ENCODE data around the gene CLIC3.
A peak's percentile ranks its signal among the peaks of the same experiment; 100 is the strongest.

The CLIC3 gene

GRCh38 chr9:136996361-136997292, at the start of gene CLIC3:
Gene CLIC3 (minus strand): TSS chr9:136996568. CDS start chr9:136996543, 25 bp downstream.
- H3K4me3 ChIP-seq (replicated peaks in 1 of 2; ENCODE audit: low read depth in 2 of 2, low read length in 2 of 2): no peak within 1 kb of the TSS
- DNase-seq (ENCODE audit: low read depth in 2 of 2): no peak
- no peak for TF ChIP-seq CTCF (IDR thresholded peaks at IDR 0.05; ENCODE audit: low read depth, low read length)

- DNase-seq (ENCODE audit: low read depth in 2 of 2): peak; percentile 45 to 56
- H3K4me3 ChIP-seq (replicated peaks in 1 of 2; ENCODE audit: low read depth in 2 of 2, low read length in 2 of 2): peak overlapping the region; percentile 55 to 63
- TF ChIP-seq CTCF (IDR thresholded peaks at IDR 0.05; ENCODE audit: low read depth, low read length): no peak
Observed at GRCh38 chr9:137045294-137046087, 49.1 kb upstream of the CLIC3 start.

GRCh38 chr9:137044502-137045177, 48.3 kb upstream of the CLIC3 start:
- no peak for TF ChIP-seq CTCF (IDR thresholded peaks at IDR 0.05; ENCODE audit: low read depth, low read length)
- DNase-seq (ENCODE audit: low read depth in 2 of 2): no peak
- peak overlapping the region; percentile 53 to 63 for H3K4me3 ChIP-seq (replicated peaks in 1 of 2; ENCODE audit: low read depth in 2 of 2, low read length in 2 of 2)

- TF ChIP-seq CTCF (IDR thresholded peaks at IDR 0.05; ENCODE audit: low read depth, low read length): no peak
- H3K4me3 ChIP-seq (replicated peaks in 1 of 2; ENCODE audit: low read depth in 2 of 2, low read length in 2 of 2): no peak overlapping the region
- no peak for DNase-seq (ENCODE audit: low read depth in 2 of 2)
Observed at GRCh38 chr9:137044037-137044436, 47.7 kb upstream of the CLIC3 start.

- no peak overlapping the region for H3K4me3 ChIP-seq (replicated peaks in 1 of 2; ENCODE audit: low read depth in 2 of 2, low read length in 2 of 2)
- TF ChIP-seq CTCF (IDR thresholded peaks at IDR 0.05; ENCODE audit: low read depth, low read length): no peak
- no peak for DNase-seq (ENCODE audit: low read depth in 2 of 2)
Observed at GRCh38 chr9:137042751-137043727, 46.7 kb upstream of the CLIC3 start.

Data from cardiac fibroblast (primary cell).